CD4-positive, alpha-beta T cell (primary cell): ENCODE data around the gene OR6C70. TPM values are rescaled to one million over a fixed set of nuclear protein-coding genes. Genes with fewer than 3 reads are reported as not detected.

Source experiments
- ATAC-seq: fragments of 200-7000 bp; cut with Tn5 transposase; one replicate; pipeline ENCODE4 v1.10.0; 2022; ENCODE audit warnings: mild to moderate bottlenecking; ENCODE audit not compliant: poor library complexity
- CTCF ChIA-PET: fragments of 350-600 bp; sonication (Branson Sonifier 250); formaldehyde crosslinking; loops from one replicate; lab custom pipeline; 2021; ENCODE audit warnings: antibody characterized with exemption, inconsistent platforms; lab: Charles Lee
- POLR2A ChIA-PET: fragments of 350-600 bp; sonication (Branson Sonifier 250); formaldehyde crosslinking; loops from one replicate; lab custom pipeline; 2021; ENCODE audit warnings: antibody characterized with exemption, inconsistent platforms; lab: Charles Lee
- DNase-seq, 14 experiments: peaks; one replicate each; pipeline ENCODE4 v3.0.0-alpha.2; 2013 to 2020; ENCODE audit warnings: mixed read lengths in 2 of 14
- H3K27ac ChIP-seq, 2 donors: one replicate each; pipeline versions ENCODE4 v1.5.1 to v1.7.0; 2013; ENCODE audit warnings: low read length in 2 of 2, low read depth in 1 of 2, mild to moderate bottlenecking in 1 of 2
- H3K27me3 ChIP-seq, 2 experiments: 1 replicate in 1 of 2; 2 replicates in 1 of 2; pipeline versions ENCODE4 v1.6.1 to v1.7.0; 2013; ENCODE audit warnings: low read length in 2 of 2, control low read depth in 1 of 2, mild to moderate bottlenecking in 1 of 2, moderate library complexity in 1 of 2; ENCODE audit not compliant: insufficient read depth in 2 of 2, control insufficient read depth in 1 of 2
- H3K36me3 ChIP-seq: one replicate; pipeline ENCODE4 v1.6.1; 2013; ENCODE audit warnings: low read length, control low read depth; ENCODE audit not compliant: insufficient read depth
- H3K4me1 ChIP-seq: one replicate; pipeline ENCODE4 v1.6.1; 2013; ENCODE audit warnings: low read length, control low read depth; ENCODE audit not compliant: insufficient read depth
- H3K4me3 ChIP-seq: one replicate; pipeline ENCODE4 v1.5.1; 2013; ENCODE audit warnings: mild to moderate bottlenecking, low read length, moderate library complexity
- H3K9me3 ChIP-seq, 2 experiments: 1 replicate in 1 of 2; 2 replicates in 1 of 2; pipeline versions ENCODE4 v1.6.1 to v1.7.0; 2013; ENCODE audit warnings: low read length in 2 of 2, mild to moderate bottlenecking in 2 of 2, control low read depth in 1 of 2, moderate library complexity in 1 of 2; ENCODE audit not compliant: control insufficient read depth in 1 of 2, insufficient read depth in 1 of 2
- H3K27ac Mint-ChIP-seq: one replicate; pipeline ENCODE4 v1.8.0; 2020; ENCODE audit warnings: mixed read lengths
- H3K27me3 Mint-ChIP-seq: one replicate; pipeline ENCODE4 v1.8.0; 2021; ENCODE audit warnings: mixed read lengths
- H3K36me3 Mint-ChIP-seq: one replicate; pipeline ENCODE4 v1.8.0; 2021; ENCODE audit warnings: low read depth, mixed read lengths
- H3K4me1 Mint-ChIP-seq: one replicate; pipeline ENCODE4 v1.8.0; 2021; ENCODE audit warnings: low read depth, mixed read lengths
- H3K4me3 Mint-ChIP-seq: one replicate; pipeline ENCODE4 v1.8.0; 2020; ENCODE audit warnings: mild to moderate bottlenecking, mixed read lengths
- H3K9me3 Mint-ChIP-seq: one replicate; pipeline ENCODE4 v1.8.0; 2020; ENCODE audit warnings: mixed read lengths
- intact Hi-C, 2 experiments: fragments of 100-400 bp; cut with DNase I in 1 of 2; cut with micrococcal nuclease in 1 of 2; formaldehyde crosslinking; loops; one replicate each; pipeline versions ENCODE4 v1.15.1 to v1.9.0; 2023 to 2025; cut with DNase I, micrococcal nuclease
- total RNA-seq, 174 experiments: library from RNA in 2 of 174; stranded (reverse) in 2 of 174; gene quantifications; one replicate each; pipeline ENCODE4 v1.2.3 and lab custom pipeline; 2021 to 2026
- TF ChIP-seq, protein P1 (sequence below): fragments of 200-600 bp; IDR thresholded peaks from one replicate; pipeline ENCODE4 v1.8.0; 2022; ENCODE audit warnings: antibody characterized with exemption, mild to moderate bottlenecking

The OR6C70 gene
- total RNA-seq, 2 experiments from 2014 or later, result not detected

DNA sequence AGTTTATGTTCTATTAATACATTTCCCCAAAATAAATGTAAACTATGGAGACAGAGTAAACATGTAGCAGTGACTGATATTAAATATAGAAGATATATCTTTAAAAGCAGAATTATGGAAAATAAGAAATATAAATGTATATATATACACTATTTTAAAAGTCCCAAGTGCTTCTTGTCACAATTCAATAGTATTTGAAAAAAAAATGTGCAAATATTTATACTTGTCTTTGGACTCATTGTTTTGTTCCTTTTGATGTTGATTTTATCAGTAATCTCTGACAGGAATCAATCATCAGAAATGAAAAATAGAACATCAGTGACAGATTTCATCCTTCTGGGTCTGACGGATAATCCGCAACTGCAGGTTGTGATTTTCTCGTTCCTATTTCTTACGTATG lies 44.0 kb downstream of the OR6C70 start, which contains the start of gene OR6C76:
OR6C76 (plus strand) TSS at position 301 of the 400 bp plus-strand sequence; CDS start at position 301, 0 bp downstream.
- Mint-ChIP-seq H3K4me1 (no peaks in the 10 kb centered on the region), H3K36me3 (no peaks in the 10 kb centered on the region), H3K4me3 (no peak within 1 kb of the TSS), H3K9me3 (no peaks in the 10 kb centered on the region), H3K27me3 (peaks cover 47% of the 10 kb centered on the region), H3K27ac (no peak within 1 kb of the TSS)
- DNase-seq, result no peak
- POLR2A ChIA-PET, result no interaction called here
- TF ChIP-seq, protein P1, sequence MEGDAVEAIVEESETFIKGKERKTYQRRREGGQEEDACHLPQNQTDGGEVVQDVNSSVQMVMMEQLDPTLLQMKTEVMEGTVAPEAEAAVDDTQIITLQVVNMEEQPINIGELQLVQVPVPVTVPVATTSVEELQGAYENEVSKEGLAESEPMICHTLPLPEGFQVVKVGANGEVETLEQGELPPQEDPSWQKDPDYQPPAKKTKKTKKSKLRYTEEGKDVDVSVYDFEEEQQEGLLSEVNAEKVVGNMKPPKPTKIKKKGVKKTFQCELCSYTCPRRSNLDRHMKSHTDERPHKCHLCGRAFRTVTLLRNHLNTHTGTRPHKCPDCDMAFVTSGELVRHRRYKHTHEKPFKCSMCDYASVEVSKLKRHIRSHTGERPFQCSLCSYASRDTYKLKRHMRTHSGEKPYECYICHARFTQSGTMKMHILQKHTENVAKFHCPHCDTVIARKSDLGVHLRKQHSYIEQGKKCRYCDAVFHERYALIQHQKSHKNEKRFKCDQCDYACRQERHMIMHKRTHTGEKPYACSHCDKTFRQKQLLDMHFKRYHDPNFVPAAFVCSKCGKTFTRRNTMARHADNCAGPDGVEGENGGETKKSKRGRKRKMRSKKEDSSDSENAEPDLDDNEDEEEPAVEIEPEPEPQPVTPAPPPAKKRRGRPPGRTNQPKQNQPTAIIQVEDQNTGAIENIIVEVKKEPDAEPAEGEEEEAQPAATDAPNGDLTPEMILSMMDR, result no peak
- no peaks in the 10 kb centered on the region for H3K36me3 ChIP-seq
- no peak within 1 kb of the TSS for H3K4me3 ChIP-seq
- no peaks in the 10 kb centered on the region for H3K27me3 ChIP-seq
- no peak within 1 kb of the TSS for H3K27ac ChIP-seq
- no peaks in the 10 kb centered on the region for H3K4me1 ChIP-seq
- CTCF ChIA-PET, result no interaction called here
- no peak for ATAC-seq
- H3K9me3 ChIP-seq, result no peaks in the 10 kb centered on the region
- intact Hi-C loops, result no loop called here

GRCh38 chr12:55420307-55420962 lies 49.5 kb downstream of the OR6C70 start:
- DNase-seq (no peak), ATAC-seq (no peak)
- Histone ChIP-seq H3K27ac (no peak overlapping the region), H3K4me3 (no peak overlapping the region), H3K27me3 (peaks cover 9 to 28% of the 10 kb centered on the region in 2 experiments), H3K9me3 (peaks cover 0 to 3% of the 10 kb centered on the region in 2 experiments), H3K4me1 (no peaks in the 10 kb centered on the region), H3K36me3 (no peaks in the 10 kb centered on the region)
- TF ChIP-seq, protein P1, result no peak
- intact Hi-C loops, result no loop called here
- Mint-ChIP-seq H3K4me1 (peaks cover 3% of the 10 kb centered on the region), H3K4me3 (no peak overlapping the region), H3K36me3 (no peaks in the 10 kb centered on the region), H3K9me3 (no peaks in the 10 kb centered on the region), H3K27me3 (peaks cover 63% of the 10 kb centered on the region), H3K27ac (no peak overlapping the region)
- ChIA-PET POLR2A (no interaction called here), CTCF (no interaction called here)

Other genes starting within 250 kb of the OR6C70 start
- not detected for gene OR10A7, start 249.1 kb downstream of the OR6C70 start, total RNA-seq
- not detected for gene OR6C74, start 225.5 kb downstream of the OR6C70 start, total RNA-seq
- gene OR6C6, start 173.6 kb downstream of the OR6C70 start, total RNA-seq, result not detected
- not detected for gene OR6C1, start 155.8 kb downstream of the OR6C70 start, total RNA-seq
- gene OR6C3, start 139.4 kb downstream of the OR6C70 start, total RNA-seq, result not detected
- not detected for gene OR6C75, start 107.2 kb downstream of the OR6C70 start, total RNA-seq
- not detected for gene OR6C65, start 69.6 kb downstream of the OR6C70 start, total RNA-seq
- gene OR6C76, start 43.9 kb downstream of the OR6C70 start, total RNA-seq, result not detected
- gene OR6C2, start 26.1 kb downstream of the OR6C70 start, total RNA-seq, result not detected
- not detected for gene OR6C68, start 22.2 kb upstream of the OR6C70 start, total RNA-seq
- gene OR6C4, start 79.5 kb upstream of the OR6C70 start, total RNA-seq, result not detected
- under 1 TPM in 1 of 2 experiments, not detected in 1; 0.22 TPM for gene OR2AP1, start 102.3 kb upstream of the OR6C70 start, total RNA-seq
- gene OR10P1, start 166.8 kb upstream of the OR6C70 start, total RNA-seq, result not detected
- gene ITGA7, start 237.8 kb upstream of the OR6C70 start, total RNA-seq, result 1 to 10 TPM; 1.2 to 1.6 TPM
- gene BLOC1S1, start 245.9 kb upstream of the OR6C70 start, total RNA-seq, result 10 to 100 TPM; 34.8 to 36.9 TPM